ENCODE results near the gene UPK1B.

DNA sequence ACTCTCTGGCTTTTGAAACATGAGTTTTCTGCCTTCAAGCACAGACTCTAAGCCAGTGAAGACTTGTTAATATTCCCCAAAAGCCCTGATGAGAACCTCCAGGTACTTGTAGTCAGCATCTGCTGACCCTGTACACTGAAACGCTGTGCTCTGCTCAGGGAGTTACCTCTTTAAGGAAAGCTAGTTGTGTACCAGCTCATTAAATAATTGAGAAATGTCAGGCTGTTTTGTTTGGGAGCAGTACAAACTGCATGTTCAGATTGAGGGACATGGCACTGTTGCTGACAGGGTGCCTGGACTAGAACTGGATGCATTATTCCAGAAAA, 21.7 kb downstream of the UPK1B start:
- TF ChIP-seq ZBTB7A (IDR thresholded peaks at IDR 0.05; ENCODE audit: borderline replicate concordance, control insufficient read depth, low read depth, low read length) = no peak
- TF ChIP-seq STAT5B (CRISPR knock-in tag; IDR thresholded peaks at IDR 0.05) = no peak
- TF ChIP-seq, protein P1, sequence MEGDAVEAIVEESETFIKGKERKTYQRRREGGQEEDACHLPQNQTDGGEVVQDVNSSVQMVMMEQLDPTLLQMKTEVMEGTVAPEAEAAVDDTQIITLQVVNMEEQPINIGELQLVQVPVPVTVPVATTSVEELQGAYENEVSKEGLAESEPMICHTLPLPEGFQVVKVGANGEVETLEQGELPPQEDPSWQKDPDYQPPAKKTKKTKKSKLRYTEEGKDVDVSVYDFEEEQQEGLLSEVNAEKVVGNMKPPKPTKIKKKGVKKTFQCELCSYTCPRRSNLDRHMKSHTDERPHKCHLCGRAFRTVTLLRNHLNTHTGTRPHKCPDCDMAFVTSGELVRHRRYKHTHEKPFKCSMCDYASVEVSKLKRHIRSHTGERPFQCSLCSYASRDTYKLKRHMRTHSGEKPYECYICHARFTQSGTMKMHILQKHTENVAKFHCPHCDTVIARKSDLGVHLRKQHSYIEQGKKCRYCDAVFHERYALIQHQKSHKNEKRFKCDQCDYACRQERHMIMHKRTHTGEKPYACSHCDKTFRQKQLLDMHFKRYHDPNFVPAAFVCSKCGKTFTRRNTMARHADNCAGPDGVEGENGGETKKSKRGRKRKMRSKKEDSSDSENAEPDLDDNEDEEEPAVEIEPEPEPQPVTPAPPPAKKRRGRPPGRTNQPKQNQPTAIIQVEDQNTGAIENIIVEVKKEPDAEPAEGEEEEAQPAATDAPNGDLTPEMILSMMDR (IDR thresholded peaks at IDR 0.05 in 2 of 3, conservative IDR thresholded peaks at IDR 0.05 in 1 of 3; ENCODE audit: insufficient read depth in 2 of 3, low read depth in 1 of 3, low read length in 3 of 3) = no peak
- TF ChIP-seq ZNF134 (CRISPR knock-in tag; conservative IDR thresholded peaks at IDR 0.05) = no peak
- TF ChIP-seq JUN (IDR thresholded peaks at IDR 0.05; ENCODE audit: borderline replicate concordance, low read depth, low read length) = no peak
- TF ChIP-seq JUN (CRISPR knock-in tag; IDR thresholded peaks at IDR 0.05; ENCODE audit: borderline replicate concordance) = no peak
- TF ChIP-seq, protein P2, sequence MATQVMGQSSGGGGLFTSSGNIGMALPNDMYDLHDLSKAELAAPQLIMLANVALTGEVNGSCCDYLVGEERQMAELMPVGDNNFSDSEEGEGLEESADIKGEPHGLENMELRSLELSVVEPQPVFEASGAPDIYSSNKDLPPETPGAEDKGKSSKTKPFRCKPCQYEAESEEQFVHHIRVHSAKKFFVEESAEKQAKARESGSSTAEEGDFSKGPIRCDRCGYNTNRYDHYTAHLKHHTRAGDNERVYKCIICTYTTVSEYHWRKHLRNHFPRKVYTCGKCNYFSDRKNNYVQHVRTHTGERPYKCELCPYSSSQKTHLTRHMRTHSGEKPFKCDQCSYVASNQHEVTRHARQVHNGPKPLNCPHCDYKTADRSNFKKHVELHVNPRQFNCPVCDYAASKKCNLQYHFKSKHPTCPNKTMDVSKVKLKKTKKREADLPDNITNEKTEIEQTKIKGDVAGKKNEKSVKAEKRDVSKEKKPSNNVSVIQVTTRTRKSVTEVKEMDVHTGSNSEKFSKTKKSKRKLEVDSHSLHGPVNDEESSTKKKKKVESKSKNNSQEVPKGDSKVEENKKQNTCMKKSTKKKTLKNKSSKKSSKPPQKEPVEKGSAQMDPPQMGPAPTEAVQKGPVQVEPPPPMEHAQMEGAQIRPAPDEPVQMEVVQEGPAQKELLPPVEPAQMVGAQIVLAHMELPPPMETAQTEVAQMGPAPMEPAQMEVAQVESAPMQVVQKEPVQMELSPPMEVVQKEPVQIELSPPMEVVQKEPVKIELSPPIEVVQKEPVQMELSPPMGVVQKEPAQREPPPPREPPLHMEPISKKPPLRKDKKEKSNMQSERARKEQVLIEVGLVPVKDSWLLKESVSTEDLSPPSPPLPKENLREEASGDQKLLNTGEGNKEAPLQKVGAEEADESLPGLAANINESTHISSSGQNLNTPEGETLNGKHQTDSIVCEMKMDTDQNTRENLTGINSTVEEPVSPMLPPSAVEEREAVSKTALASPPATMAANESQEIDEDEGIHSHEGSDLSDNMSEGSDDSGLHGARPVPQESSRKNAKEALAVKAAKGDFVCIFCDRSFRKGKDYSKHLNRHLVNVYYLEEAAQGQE (IDR thresholded peaks at IDR 0.05; ENCODE audit: borderline replicate concordance) = no peak
- TF ChIP-seq, protein P2 (CRISPR knock-in tag; IDR thresholded peaks at IDR 0.05; ENCODE audit: low read depth) = no peak
- no peak for TF ChIP-seq ZBTB8A (IDR thresholded peaks at IDR 0.05; ENCODE audit: partially characterized antibody)
- TF ChIP-seq SMARCB1 (IDR thresholded peaks at IDR 0.05; ENCODE audit: insufficient read length, low read depth) = no peak
- TF ChIP-seq EP300 (IDR thresholded peaks at IDR 0.05; ENCODE audit: low read length) = no peak
- TF ChIP-seq SMARCA5 (IDR thresholded peaks at IDR 0.05) = no peak
- no peak for TF ChIP-seq ZFP36 (IDR thresholded peaks at IDR 0.05; ENCODE audit: low read depth, low read length, partially characterized antibody)
